ENCODE data around the gene RALGAPA1. TPM values are rescaled to one million over a fixed set of nuclear protein-coding genes. Genes with fewer than 3 reads are reported as not detected.

The RALGAPA1 gene
- total and polyA plus RNA-seq, 2 of the 13 experiments (the other 11 are each of a cell fraction or from before 2014, with no cell fraction given): 65.0 to 89.2 TPM

DNA sequence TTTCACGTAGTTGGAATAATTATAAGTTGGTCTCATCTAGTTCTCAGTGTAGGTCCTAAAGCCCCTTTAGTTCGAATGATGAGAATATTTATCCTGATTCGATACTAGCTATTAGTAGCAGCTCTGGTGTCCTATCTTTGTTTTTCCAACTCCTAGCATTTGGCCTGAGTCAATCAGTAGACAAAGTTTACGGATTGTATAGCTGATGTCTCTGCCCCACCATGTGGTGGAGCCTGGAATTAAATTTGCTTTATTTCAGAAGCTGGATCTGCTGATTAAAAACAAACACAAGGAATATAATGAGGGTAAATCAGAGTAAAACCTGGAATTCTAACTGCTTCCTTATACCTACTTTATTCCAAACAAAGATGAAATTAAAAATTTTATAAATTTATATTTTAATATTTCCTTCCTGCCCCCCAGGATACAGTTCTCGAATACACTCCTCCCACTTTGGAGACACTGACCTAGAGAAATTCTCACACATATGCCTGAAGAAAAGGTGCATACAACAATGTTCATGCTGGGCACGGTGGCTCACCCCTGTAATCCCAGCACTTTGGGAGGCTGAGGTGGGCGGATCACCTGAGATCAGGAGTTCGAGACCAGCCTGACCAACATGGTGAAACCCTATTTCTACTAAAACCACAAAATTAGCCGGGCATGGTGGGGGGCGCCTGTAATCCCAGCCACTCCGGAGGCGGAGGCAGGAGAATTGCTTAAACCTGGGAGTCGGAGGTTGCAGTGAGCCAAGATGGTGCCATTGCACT, 9.4 kb upstream of the RALGAPA1 start (continued):
- TF ChIP-seq BCL6 (CRISPR knock-in tag; IDR thresholded peaks at IDR 0.05) (0 out of 2 replicates have a peak, but pooled peaks have one; percentile 32), SMARCE1 (IDR thresholded peaks at IDR 0.05; ENCODE audit: borderline replicate concordance) (no peak), ASH2L (IDR thresholded peaks at IDR 0.05; ENCODE audit: insufficient read length, low read depth, low read length) (peak; percentile 30), RFXAP (CRISPR knock-in tag; IDR thresholded peaks at IDR 0.05; ENCODE audit: borderline replicate concordance) (no peak), MAZ (IDR thresholded peaks at IDR 0.05; ENCODE audit: borderline replicate concordance, low read depth, low read length) (no peak; the same call in 1 of the 2 replicates), MAZ (CRISPR knock-in tag; IDR thresholded peaks at IDR 0.05; ENCODE audit: low read depth) (0 out of 2 replicates have a peak, but pooled peaks have one; percentile 13), RBM39 (IDR thresholded peaks at IDR 0.05; ENCODE audit: low read depth, low read length, poor library complexity, severe bottlenecking) (no peak), SRSF9 (IDR thresholded peaks at IDR 0.05; ENCODE audit: borderline replicate concordance, insufficient read depth, low read depth, low read length, poor library complexity, severe bottlenecking) (no peak), ZNF883 (CRISPR knock-in tag; IDR thresholded peaks at IDR 0.05; ENCODE audit: not compliant biosample characterization) (peak; percentile 3), ZNF205 (CRISPR knock-in tag; IDR thresholded peaks at IDR 0.05) (no peak), ZNF678 (CRISPR knock-in tag; IDR thresholded peaks at IDR 0.05) (0 out of 2 replicates have a peak, but pooled peaks have one; percentile 22), ZNF672 (CRISPR knock-in tag; IDR thresholded peaks at IDR 0.05) (no peak), ATF7 (IDR thresholded peaks at IDR 0.05) (no peak), ATF7 (CRISPR knock-in tag; IDR thresholded peaks at IDR 0.05) (no peak), SATB2 (CRISPR knock-in tag; IDR thresholded peaks at IDR 0.05) (no peak), ZNF34 (CRISPR knock-in tag; IDR thresholded peaks at IDR 0.05; ENCODE audit: borderline replicate concordance) (no peak)
- TF ChIP-seq, protein P1, sequence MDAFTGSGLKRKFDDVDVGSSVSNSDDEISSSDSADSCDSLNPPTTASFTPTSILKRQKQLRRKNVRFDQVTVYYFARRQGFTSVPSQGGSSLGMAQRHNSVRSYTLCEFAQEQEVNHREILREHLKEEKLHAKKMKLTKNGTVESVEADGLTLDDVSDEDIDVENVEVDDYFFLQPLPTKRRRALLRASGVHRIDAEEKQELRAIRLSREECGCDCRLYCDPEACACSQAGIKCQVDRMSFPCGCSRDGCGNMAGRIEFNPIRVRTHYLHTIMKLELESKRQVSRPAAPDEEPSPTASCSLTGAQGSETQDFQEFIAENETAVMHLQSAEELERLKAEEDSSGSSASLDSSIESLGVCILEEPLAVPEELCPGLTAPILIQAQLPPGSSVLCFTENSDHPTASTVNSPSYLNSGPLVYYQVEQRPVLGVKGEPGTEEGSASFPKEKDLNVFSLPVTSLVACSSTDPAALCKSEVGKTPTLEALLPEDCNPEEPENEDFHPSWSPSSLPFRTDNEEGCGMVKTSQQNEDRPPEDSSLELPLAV (CRISPR knock-in tag; conservative IDR thresholded peaks at IDR 0.05; ENCODE audit: low read depth): no peak
- TF ChIP-seq, protein P2, sequence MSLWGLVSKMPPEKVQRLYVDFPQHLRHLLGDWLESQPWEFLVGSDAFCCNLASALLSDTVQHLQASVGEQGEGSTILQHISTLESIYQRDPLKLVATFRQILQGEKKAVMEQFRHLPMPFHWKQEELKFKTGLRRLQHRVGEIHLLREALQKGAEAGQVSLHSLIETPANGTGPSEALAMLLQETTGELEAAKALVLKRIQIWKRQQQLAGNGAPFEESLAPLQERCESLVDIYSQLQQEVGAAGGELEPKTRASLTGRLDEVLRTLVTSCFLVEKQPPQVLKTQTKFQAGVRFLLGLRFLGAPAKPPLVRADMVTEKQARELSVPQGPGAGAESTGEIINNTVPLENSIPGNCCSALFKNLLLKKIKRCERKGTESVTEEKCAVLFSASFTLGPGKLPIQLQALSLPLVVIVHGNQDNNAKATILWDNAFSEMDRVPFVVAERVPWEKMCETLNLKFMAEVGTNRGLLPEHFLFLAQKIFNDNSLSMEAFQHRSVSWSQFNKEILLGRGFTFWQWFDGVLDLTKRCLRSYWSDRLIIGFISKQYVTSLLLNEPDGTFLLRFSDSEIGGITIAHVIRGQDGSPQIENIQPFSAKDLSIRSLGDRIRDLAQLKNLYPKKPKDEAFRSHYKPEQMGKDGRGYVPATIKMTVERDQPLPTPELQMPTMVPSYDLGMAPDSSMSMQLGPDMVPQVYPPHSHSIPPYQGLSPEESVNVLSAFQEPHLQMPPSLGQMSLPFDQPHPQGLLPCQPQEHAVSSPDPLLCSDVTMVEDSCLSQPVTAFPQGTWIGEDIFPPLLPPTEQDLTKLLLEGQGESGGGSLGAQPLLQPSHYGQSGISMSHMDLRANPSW (CRISPR knock-in tag; IDR thresholded peaks at IDR 0.05; ENCODE audit: borderline replicate concordance): no peak
- TF ChIP-seq, protein P3, sequence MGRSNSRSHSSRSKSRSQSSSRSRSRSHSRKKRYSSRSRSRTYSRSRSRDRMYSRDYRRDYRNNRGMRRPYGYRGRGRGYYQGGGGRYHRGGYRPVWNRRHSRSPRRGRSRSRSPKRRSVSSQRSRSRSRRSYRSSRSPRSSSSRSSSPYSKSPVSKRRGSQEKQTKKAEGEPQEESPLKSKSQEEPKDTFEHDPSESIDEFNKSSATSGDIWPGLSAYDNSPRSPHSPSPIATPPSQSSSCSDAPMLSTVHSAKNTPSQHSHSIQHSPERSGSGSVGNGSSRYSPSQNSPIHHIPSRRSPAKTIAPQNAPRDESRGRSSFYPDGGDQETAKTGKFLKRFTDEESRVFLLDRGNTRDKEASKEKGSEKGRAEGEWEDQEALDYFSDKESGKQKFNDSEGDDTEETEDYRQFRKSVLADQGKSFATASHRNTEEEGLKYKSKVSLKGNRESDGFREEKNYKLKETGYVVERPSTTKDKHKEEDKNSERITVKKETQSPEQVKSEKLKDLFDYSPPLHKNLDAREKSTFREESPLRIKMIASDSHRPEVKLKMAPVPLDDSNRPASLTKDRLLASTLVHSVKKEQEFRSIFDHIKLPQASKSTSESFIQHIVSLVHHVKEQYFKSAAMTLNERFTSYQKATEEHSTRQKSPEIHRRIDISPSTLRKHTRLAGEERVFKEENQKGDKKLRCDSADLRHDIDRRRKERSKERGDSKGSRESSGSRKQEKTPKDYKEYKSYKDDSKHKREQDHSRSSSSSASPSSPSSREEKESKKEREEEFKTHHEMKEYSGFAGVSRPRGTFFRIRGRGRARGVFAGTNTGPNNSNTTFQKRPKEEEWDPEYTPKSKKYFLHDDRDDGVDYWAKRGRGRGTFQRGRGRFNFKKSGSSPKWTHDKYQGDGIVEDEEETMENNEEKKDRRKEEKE (IDR thresholded peaks at IDR 0.05): no peak
